Hematopoietic multipotent progenitor cell (in vitro differentiated cells): ENCODE results near the gene NXN. TPM values are rescaled to one million over a fixed set of nuclear protein-coding genes. Genes with fewer than 3 reads are reported as not detected.
A peak's percentile ranks its signal among the peaks of the same experiment; 100 is the strongest.

Experiments used
- DNase-seq, 3 donors: peaks; one replicate each; pipeline ENCODE4 v3.0.0-alpha.2; 2011 to 2015; ENCODE audit warnings: low read depth in 2 of 3, low spot score in 2 of 3
- total RNA-seq: library from RNA; depleted of rRNA; stranded (reverse); fragments of >200 nt; gene quantifications from one replicate; pipeline ENCODE4 v1.2.3, GENCODE V29; 2012

The NXN gene
- 1.6 TPM for total RNA-seq

- DNase-seq: peak; percentile 73 to 74 (median 73)
Observed at GRCh38 chr17:979539-980405, at the start of gene NXN. Gene NXN (minus strand): TSS chr17:979776.

DNA sequence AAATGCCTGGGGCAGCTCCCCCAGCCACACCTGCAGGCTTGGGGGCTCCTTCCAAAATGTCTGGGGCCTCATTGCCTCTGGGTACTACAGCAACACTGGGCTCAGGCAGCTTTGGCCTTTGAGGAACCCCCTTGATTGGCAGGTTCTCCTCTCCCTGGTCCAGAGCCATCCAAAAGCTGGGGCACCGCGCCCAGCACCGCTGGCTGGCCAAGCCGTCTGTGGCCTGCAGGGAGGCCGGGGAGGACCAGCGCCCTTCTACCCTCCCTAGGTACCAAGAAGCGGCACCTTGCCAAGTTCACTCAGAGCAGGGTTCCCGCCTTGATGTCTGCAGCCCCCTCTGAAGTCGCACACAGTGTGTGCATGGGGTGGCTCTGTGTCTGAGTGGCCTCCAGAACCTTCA, 47.5 kb upstream of the NXN start:
- no peak for DNase-seq

- no peak for DNase-seq
Observed at GRCh38 chr17:1026599-1026975, 47.0 kb upstream of the NXN start.

- no peak for DNase-seq
Observed at GRCh38 chr17:1025733-1026598, 46.4 kb upstream of the NXN start.

DNA sequence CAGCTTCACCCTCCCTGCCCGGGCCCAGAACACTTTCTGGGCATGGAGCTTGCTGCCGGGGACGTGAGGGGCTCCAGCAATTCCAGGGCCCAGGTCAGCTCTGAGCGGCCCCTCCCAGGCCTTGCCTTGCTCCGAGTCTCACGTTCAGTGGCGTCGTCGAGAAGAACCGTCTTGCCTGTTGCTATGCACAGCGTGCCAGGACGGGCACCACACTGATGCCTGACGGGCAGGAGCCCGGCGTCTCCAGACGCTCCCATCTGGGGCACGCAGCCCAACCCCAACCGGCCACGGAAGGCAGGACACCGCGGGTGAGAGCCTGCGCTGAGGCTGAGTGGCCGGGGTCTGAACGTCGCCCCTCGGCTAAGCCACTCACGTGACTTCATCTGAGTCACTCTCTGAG, 44.5 kb upstream of the NXN start:
- no peak for DNase-seq

DNA sequence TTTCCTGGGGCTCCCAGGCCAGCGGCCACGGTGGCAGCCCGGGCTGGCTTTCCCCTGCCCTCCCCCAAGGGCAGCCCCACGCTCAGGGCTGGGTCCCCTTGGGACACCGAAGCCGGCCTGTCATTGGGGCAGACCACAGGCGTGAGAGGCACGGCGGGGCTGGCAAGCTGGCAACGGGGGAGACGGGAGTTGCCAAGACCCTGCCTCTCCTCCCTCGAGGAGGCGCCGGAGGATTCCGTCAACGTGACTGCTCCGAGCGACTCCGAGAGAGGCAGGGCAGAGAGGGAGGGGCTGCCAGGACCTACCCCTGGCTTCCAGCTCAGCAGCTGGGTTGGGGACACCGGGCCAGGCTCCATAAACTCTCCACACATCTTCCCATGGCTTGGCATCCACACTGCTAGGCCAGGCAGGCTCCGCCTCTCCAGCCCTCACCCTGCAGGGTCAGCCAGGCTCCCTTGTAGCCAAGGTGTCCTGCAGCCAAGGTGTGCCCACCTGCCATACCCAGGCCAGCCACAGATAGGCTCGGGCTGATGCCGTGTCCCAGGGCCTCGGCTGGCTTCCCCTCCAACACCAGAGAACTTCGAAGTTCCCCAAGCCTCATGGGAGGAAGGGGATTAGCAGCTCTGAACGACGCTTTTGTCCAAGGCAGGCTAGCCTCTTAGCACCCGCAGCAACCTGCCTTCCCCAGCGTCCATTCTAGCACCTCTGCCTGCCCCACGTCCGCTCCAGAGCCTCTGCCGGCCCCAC, 42.9 kb upstream of the NXN start:
- DNase-seq: no peak

DNA sequence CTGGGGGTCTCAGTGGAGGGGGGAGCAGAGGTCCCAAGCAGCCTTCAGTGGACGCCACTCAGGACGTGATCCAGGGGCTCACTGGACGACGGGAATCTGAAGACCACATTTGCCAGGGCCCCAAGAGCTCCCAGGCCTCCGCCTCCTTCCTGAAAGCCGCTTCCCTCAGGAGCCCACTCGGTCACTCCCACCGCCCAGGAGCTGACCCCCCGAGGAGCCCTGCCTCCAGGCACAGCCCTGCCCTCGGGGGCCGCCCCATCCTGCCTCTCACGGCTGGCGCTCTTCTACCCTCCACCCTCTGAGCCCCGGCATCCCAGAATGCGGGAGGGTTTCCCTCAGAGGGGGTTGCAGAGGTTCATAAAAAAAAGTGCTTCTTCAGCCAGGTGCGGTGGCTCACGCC, 41.6 kb upstream of the NXN start:
- DNase-seq: no peak

- no peak for DNase-seq
Observed at GRCh38 chr17:1019451-1019850, 39.9 kb upstream of the NXN start.

DNA sequence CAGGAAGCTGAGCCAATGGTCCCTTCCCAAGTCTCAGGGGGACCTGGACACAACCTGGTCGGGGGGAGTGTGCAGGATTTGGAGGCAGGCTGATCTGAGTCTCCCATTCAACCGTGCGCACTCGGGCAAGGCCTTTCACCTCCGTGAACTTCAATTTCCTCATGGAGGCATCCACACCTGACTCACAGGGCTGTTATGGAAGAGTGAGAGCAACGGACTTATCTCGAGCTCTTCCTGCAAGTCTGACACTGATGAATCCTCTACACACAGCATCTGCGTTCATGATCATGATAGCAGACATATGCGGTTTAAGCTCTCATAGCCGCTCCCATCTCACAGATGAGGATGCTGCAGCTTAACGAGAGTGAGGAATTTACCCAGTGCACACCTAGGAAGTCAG, 39.0 kb upstream of the NXN start:
- no peak for DNase-seq

DNA sequence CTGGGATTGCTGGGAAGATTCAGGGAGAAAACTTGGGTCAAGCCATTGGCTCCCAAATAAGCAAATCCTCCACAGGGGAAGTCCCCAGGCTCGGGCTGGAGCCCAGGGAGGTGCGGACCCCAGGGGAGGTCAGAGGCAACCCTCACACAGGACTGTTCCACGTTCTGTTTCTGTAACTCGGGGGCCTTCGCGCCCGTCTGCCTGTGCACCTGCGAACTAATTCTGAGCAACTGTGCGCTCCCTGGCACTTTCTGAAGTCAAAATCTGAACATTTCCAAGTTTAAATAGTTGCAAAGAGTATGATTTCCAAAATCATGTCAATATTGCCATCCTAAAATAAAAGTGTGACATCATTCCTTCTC, 34.1 kb upstream of the NXN start:
- DNase-seq: no peak

GRCh38 chr17:1012823-1013728, 33.5 kb upstream of the NXN start:
- no peak for DNase-seq

GRCh38 chr17:1011760-1012735, 32.5 kb upstream of the NXN start:
- no peak for DNase-seq

GRCh38 chr17:1011138-1011537, 31.6 kb upstream of the NXN start:
- no peak for DNase-seq

GRCh38 chr17:1010586-1010985, 31.0 kb upstream of the NXN start:
- DNase-seq: no peak

DNA sequence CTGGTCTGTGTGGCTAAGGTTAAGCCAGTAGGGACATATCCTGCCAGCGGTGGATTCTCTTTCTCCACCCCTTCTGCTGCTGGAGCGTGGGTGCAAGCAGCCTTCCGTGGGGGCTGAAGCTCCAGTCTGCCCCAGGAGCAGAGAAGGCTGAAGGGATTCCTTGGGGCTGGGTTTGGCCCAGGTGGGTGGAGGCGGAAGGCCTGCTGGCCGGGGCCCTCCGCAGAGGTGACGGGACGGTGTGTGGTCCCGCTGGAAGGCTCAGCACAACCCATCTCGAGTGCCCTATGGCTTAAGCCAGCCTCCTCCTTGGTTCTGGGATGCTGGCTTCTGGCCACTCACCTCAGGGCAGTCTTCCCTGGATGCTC, 30.5 kb upstream of the NXN start:
- DNase-seq: no peak

GRCh38 chr17:1009229-1010085, 29.9 kb upstream of the NXN start:
- no peak for DNase-seq

GRCh38 chr17:1008008-1008761, 28.6 kb upstream of the NXN start:
- DNase-seq: no peak
